WTC11 (cell line): ENCODE results near the gene AP1S1. TPM values are rescaled to one million over a fixed set of nuclear protein-coding genes. Genes with fewer than 3 reads are reported as not detected.

Experiments
- ATAC-seq: fragments of 200-7000 bp; cut with Tn5 transposase; 2 replicates; pipeline ENCODE4 v1.10.0; 2021; ENCODE audit warnings: mild to moderate bottlenecking, moderate library complexity
- CTCF ChIA-PET: fragments of 300-600 bp; sonication (Branson Sonifier 250); formaldehyde crosslinking; loops from one replicate; lab custom pipeline; 2021; ENCODE audit warnings: antibody characterized with exemption; lab: Charles Lee
- POLR2A ChIA-PET: fragments of 350-600 bp; sonication (Branson Sonifier 250); formaldehyde crosslinking; loops from one replicate; lab custom pipeline; 2021; ENCODE audit warnings: antibody characterized with exemption; lab: Charles Lee
- DNase-seq: peaks from one replicate; pipeline ENCODE4 v3.0.0; 2021; ENCODE audit warnings: low spot score
- H3K27ac Mint-ChIP-seq: 2 replicates; pipeline ENCODE4 v1.8.0; 2021; ENCODE audit warnings: mixed read lengths
- H3K27me3 Mint-ChIP-seq: 2 replicates; pipeline ENCODE4 v1.8.0; 2021; ENCODE audit warnings: low read depth, mild to moderate bottlenecking, moderate library complexity, mixed read lengths
- H3K36me3 Mint-ChIP-seq: 2 replicates; pipeline ENCODE4 v1.8.0; 2021; ENCODE audit warnings: mixed read lengths
- H3K4me1 Mint-ChIP-seq: 2 replicates; pipeline ENCODE4 v1.8.0; 2022; ENCODE audit warnings: mixed read lengths
- H3K4me3 Mint-ChIP-seq: 2 replicates; pipeline ENCODE4 v1.8.0; 2021; ENCODE audit warnings: mild to moderate bottlenecking, moderate library complexity, mixed read lengths
- H3K9me3 Mint-ChIP-seq: 2 replicates; pipeline ENCODE4 v1.8.0; 2021; ENCODE audit warnings: mixed read lengths
- CBFB ChIP-seq: sonication (generic); formaldehyde crosslinking; IDR thresholded peaks from 2 replicates; pipeline ENCODE4 v1.8.1; 2022; ENCODE audit warnings: mild to moderate bottlenecking, low read depth, missing genetic modification reagents
- CREM ChIP-seq: sonication (generic); formaldehyde crosslinking; IDR thresholded peaks from 2 replicates; pipeline ENCODE4 v1.8.1; 2022; ENCODE audit warnings: mild to moderate bottlenecking, missing genetic modification reagents, moderate library complexity
- FOXP1 ChIP-seq: sonication (generic); formaldehyde crosslinking; IDR thresholded peaks from 2 replicates; pipeline ENCODE4 v1.8.0; 2022; ENCODE audit warnings: missing genetic modification reagents, mild to moderate bottlenecking, moderate library complexity, borderline replicate concordance
- GABPB1 ChIP-seq: sonication (generic); formaldehyde crosslinking; IDR thresholded peaks from 2 replicates; pipeline ENCODE4 v1.8.1; 2023; ENCODE audit warnings: mild to moderate bottlenecking, missing genetic modification reagents
- JAZF1 ChIP-seq: fragments of 250-450 bp; sonication (Bioruptor Pico); IDR thresholded peaks from 2 replicates; pipeline ENCODE4 v1.9.0; 2021; ENCODE audit warnings: moderate library complexity, mild to moderate bottlenecking, inconsistent platforms
- NFATC4 ChIP-seq: fragments of 250-450 bp; sonication (Bioruptor Pico); IDR thresholded peaks from 2 replicates; pipeline ENCODE4 v1.9.0; 2021; ENCODE audit warnings: mild to moderate bottlenecking
- NR2C2 ChIP-seq: sonication (generic); formaldehyde crosslinking; IDR thresholded peaks from 2 replicates; pipeline ENCODE4 v1.8.0; 2022; ENCODE audit warnings: mild to moderate bottlenecking, missing genetic modification reagents
- RELA ChIP-seq: sonication (generic); formaldehyde crosslinking; IDR thresholded peaks from 2 replicates; pipeline ENCODE4 v1.8.1; 2022; ENCODE audit warnings: missing genetic modification reagents, mild to moderate bottlenecking, borderline replicate concordance
- SP1 ChIP-seq: sonication (generic); formaldehyde crosslinking; conservative IDR thresholded peaks from 2 replicates; pipeline ENCODE4 v1.8.1; 2022; ENCODE audit warnings: missing genetic modification reagents
- TEAD1 ChIP-seq: sonication (generic); formaldehyde crosslinking; IDR thresholded peaks from 2 replicates; pipeline ENCODE4 v1.8.0; 2022; ENCODE audit warnings: mild to moderate bottlenecking, missing genetic modification reagents
- TEAD4 ChIP-seq: sonication (generic); formaldehyde crosslinking; IDR thresholded peaks from 2 replicates; pipeline ENCODE4 v1.8.0; 2022; ENCODE audit warnings: mild to moderate bottlenecking, missing genetic modification reagents
- TP53 ChIP-seq: sonication (generic); formaldehyde crosslinking; IDR thresholded peaks from 2 replicates; pipeline ENCODE4 v1.8.1; 2023; ENCODE audit warnings: mild to moderate bottlenecking, missing genetic modification reagents
- ZNF121 ChIP-seq: sonication (generic); formaldehyde crosslinking; IDR thresholded peaks from 2 replicates; pipeline ENCODE4 v1.8.0; 2023; ENCODE audit warnings: missing genetic modification reagents
- ZNF138 ChIP-seq: sonication (generic); formaldehyde crosslinking; conservative IDR thresholded peaks from 2 replicates; pipeline ENCODE4 v1.8.1; 2022; ENCODE audit warnings: mild to moderate bottlenecking, moderate library complexity, missing genetic modification reagents
- ZNF317 ChIP-seq: sonication (generic); formaldehyde crosslinking; IDR thresholded peaks from 2 replicates; pipeline ENCODE4 v1.8.1; 2023; ENCODE audit warnings: low read depth, mild to moderate bottlenecking, moderate library complexity, missing genetic modification reagents, borderline replicate concordance
- ZNF423 ChIP-seq: fragments of 250-450 bp; sonication (Bioruptor Pico); IDR thresholded peaks from 2 replicates; pipeline ENCODE4 v2.1.2; 2022; ENCODE audit warnings: mild to moderate bottlenecking, moderate library complexity
- ZNF671 ChIP-seq: fragments of 250-450 bp; sonication (Bioruptor Pico); IDR thresholded peaks from 2 replicates; pipeline ENCODE4 v1.8.0; 2021; ENCODE audit warnings: mild to moderate bottlenecking
- total RNA-seq: library from RNA; stranded (reverse); gene quantifications from 3 replicates; pipeline ENCODE4 v1.2.3, GENCODE V29; 2021
- TF ChIP-seq, protein P1 (sequence below): sonication (generic); formaldehyde crosslinking; conservative IDR thresholded peaks from 2 replicates; pipeline ENCODE4 v1.8.1; 2023; ENCODE audit warnings: mild to moderate bottlenecking, low read depth, missing genetic modification reagents, moderate library complexity
- TF ChIP-seq, protein P2 (sequence below): sonication (generic); formaldehyde crosslinking; IDR thresholded peaks from 2 replicates; pipeline ENCODE4 v1.8.1; 2022; ENCODE audit warnings: low read depth, missing genetic modification reagents, borderline replicate concordance
- TF ChIP-seq, protein P3 (sequence below): fragments of 250-450 bp; sonication (Bioruptor Pico); IDR thresholded peaks from 2 replicates; pipeline ENCODE4 v1.9.0; 2021; ENCODE audit warnings: moderate library complexity, mild to moderate bottlenecking, inconsistent platforms, borderline replicate concordance
- TF ChIP-seq, protein P4 (sequence below): sonication (generic); formaldehyde crosslinking; IDR thresholded peaks from 2 replicates; pipeline ENCODE4 v1.8.1; 2023; ENCODE audit warnings: mild to moderate bottlenecking, missing genetic modification reagents
- TF ChIP-seq, protein P5 (sequence below): sonication (generic); formaldehyde crosslinking; IDR thresholded peaks from 2 replicates; pipeline ENCODE4 v1.8.1; 2022; ENCODE audit warnings: mild to moderate bottlenecking, missing genetic modification reagents, moderate library complexity, borderline replicate concordance
- TF ChIP-seq, protein P6 (sequence below): sonication (generic); formaldehyde crosslinking; IDR thresholded peaks from 2 replicates; pipeline ENCODE4 v1.8.0; 2023; ENCODE audit warnings: missing genetic modification reagents
- TF ChIP-seq, protein P7 (sequence below): sonication (generic); formaldehyde crosslinking; IDR thresholded peaks from 2 replicates; pipeline ENCODE4 v1.8.0; 2022; ENCODE audit warnings: mild to moderate bottlenecking, missing genetic modification reagents
- TF ChIP-seq, protein P8 (sequence below): sonication (generic); formaldehyde crosslinking; IDR thresholded peaks from 2 replicates; pipeline ENCODE4 v1.8.1; 2023; ENCODE audit warnings: mild to moderate bottlenecking, missing genetic modification reagents, moderate library complexity

AP1S1 gene
- total RNA-seq, 1 experiment from 2014 or later: 60.7 TPM

DNA sequence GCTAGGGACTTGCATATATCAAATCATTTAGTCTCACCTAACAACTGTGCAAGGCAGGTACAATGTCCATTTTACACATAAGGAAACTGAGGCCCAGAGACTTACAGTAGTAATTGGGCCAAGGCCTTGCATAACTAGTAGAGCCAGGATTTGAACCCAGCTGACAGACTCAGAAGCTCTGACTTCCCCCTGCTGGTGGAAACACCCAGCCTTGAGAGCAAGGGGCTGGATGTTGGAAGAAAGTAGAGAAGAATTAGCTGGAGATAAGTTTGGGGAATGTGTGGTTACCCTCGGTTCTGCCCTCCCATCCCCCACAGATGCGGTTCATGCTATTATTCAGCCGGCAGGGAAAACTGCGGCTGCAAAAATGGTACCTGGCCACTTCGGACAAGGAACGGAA lies 2.0 kb downstream of the AP1S1 start (continued):
- TF ChIP-seq, protein P1, sequence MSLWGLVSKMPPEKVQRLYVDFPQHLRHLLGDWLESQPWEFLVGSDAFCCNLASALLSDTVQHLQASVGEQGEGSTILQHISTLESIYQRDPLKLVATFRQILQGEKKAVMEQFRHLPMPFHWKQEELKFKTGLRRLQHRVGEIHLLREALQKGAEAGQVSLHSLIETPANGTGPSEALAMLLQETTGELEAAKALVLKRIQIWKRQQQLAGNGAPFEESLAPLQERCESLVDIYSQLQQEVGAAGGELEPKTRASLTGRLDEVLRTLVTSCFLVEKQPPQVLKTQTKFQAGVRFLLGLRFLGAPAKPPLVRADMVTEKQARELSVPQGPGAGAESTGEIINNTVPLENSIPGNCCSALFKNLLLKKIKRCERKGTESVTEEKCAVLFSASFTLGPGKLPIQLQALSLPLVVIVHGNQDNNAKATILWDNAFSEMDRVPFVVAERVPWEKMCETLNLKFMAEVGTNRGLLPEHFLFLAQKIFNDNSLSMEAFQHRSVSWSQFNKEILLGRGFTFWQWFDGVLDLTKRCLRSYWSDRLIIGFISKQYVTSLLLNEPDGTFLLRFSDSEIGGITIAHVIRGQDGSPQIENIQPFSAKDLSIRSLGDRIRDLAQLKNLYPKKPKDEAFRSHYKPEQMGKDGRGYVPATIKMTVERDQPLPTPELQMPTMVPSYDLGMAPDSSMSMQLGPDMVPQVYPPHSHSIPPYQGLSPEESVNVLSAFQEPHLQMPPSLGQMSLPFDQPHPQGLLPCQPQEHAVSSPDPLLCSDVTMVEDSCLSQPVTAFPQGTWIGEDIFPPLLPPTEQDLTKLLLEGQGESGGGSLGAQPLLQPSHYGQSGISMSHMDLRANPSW (CRISPR knock-in tag): no peak
- TF ChIP-seq NFATC4 (CRISPR knock-in tag) (no peak), ZNF671 (no peak), JAZF1 (CRISPR knock-in tag) (no peak), TEAD1 (CRISPR knock-in tag) (no peak), ZNF121 (CRISPR knock-in tag) (no peak), TP53 (no peak)
- TF ChIP-seq, protein P2, sequence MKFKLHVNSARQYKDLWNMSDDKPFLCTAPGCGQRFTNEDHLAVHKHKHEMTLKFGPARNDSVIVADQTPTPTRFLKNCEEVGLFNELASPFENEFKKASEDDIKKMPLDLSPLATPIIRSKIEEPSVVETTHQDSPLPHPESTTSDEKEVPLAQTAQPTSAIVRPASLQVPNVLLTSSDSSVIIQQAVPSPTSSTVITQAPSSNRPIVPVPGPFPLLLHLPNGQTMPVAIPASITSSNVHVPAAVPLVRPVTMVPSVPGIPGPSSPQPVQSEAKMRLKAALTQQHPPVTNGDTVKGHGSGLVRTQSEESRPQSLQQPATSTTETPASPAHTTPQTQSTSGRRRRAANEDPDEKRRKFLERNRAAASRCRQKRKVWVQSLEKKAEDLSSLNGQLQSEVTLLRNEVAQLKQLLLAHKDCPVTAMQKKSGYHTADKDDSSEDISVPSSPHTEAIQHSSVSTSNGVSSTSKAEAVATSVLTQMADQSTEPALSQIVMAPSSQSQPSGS: no peak

DNA sequence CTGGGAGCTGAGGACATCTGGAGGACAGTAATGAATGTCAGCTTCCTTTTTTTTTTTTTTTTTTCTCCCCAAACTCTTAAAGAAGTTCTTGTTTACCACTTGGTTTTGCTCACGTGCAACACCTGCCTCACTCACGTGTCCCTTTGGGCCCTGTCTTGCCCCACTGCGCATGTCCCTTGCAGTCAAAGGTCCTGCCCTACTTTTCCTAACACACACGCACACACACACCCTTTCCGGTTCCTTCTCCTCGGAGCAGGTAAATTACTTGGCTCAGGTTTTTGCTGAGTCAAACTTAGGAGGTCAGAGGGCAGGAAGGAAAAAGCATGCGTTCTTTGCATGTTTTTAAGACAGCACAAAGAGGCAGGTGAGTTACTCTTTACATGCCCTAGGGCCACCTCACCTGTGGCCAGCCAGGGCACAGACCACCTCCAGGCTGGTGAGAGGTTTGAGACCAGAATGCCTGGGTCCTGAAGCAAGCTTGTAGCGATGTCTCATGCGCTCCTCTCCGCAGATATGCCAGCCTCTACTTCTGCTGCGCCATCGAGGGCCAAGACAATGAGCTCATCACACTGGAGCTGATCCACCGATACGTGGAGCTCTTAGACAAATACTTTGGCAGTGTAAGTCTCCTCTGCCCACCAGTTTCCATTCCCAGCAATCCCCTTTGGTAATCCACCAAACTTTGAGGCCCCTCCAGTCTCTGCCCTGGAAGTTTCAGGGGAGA lies 2.8 kb downstream of the AP1S1 start:
- peaks cover 5% of the 10 kb centered on the region; the same call in 1 of the 2 replicates for H3K36me3 Mint-ChIP-seq
- TF ChIP-seq, protein P3, sequence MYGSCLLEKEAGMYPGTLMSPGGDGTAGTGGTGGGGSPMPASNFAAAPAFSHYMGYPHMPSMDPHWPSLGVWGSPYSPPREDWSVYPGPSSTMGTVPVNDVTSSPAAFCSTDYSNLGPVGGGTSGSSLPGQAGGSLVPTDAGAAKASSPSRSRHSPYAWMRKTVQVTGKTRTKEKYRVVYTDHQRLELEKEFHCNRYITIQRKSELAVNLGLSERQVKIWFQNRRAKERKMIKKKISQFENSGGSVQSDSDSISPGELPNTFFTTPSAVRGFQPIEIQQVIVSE: no peak
- TF ChIP-seq, protein P4, sequence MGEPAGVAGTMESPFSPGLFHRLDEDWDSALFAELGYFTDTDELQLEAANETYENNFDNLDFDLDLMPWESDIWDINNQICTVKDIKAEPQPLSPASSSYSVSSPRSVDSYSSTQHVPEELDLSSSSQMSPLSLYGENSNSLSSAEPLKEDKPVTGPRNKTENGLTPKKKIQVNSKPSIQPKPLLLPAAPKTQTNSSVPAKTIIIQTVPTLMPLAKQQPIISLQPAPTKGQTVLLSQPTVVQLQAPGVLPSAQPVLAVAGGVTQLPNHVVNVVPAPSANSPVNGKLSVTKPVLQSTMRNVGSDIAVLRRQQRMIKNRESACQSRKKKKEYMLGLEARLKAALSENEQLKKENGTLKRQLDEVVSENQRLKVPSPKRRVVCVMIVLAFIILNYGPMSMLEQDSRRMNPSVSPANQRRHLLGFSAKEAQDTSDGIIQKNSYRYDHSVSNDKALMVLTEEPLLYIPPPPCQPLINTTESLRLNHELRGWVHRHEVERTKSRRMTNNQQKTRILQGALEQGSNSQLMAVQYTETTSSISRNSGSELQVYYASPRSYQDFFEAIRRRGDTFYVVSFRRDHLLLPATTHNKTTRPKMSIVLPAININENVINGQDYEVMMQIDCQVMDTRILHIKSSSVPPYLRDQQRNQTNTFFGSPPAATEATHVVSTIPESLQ (CRISPR knock-in tag): no peak
- TF ChIP-seq, protein P5, sequence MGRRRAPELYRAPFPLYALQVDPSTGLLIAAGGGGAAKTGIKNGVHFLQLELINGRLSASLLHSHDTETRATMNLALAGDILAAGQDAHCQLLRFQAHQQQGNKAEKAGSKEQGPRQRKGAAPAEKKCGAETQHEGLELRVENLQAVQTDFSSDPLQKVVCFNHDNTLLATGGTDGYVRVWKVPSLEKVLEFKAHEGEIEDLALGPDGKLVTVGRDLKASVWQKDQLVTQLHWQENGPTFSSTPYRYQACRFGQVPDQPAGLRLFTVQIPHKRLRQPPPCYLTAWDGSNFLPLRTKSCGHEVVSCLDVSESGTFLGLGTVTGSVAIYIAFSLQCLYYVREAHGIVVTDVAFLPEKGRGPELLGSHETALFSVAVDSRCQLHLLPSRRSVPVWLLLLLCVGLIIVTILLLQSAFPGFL: no peak
- TF ChIP-seq GABPB1 (no peak), FOXP1 (no peak), NR2C2 (CRISPR knock-in tag) (no peak), ZNF317 (CRISPR knock-in tag) (no peak), SP1 (CRISPR knock-in tag) (no peak), CBFB (no peak), TEAD4 (CRISPR knock-in tag) (no peak), CREM (CRISPR knock-in tag) (no peak), ZNF423 (CRISPR knock-in tag) (no peak), ZNF138 (CRISPR knock-in tag) (no peak), RELA (CRISPR knock-in tag) (no peak)
- TF ChIP-seq, protein P6, sequence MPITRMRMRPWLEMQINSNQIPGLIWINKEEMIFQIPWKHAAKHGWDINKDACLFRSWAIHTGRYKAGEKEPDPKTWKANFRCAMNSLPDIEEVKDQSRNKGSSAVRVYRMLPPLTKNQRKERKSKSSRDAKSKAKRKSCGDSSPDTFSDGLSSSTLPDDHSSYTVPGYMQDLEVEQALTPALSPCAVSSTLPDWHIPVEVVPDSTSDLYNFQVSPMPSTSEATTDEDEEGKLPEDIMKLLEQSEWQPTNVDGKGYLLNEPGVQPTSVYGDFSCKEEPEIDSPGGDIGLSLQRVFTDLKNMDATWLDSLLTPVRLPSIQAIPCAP (CRISPR knock-in tag): no peak
- TF ChIP-seq, protein P7, sequence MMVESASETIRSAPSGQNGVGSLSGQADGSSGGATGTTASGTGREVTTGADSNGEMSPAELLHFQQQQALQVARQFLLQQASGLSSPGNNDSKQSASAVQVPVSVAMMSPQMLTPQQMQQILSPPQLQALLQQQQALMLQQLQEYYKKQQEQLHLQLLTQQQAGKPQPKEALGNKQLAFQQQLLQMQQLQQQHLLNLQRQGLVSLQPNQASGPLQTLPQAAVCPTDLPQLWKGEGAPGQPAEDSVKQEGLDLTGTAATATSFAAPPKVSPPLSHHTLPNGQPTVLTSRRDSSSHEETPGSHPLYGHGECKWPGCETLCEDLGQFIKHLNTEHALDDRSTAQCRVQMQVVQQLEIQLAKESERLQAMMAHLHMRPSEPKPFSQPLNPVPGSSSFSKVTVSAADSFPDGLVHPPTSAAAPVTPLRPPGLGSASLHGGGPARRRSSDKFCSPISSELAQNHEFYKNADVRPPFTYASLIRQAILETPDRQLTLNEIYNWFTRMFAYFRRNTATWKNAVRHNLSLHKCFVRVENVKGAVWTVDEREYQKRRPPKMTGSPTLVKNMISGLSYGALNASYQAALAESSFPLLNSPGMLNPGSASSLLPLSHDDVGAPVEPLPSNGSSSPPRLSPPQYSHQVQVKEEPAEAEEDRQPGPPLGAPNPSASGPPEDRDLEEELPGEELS (CRISPR knock-in tag): no peak
- TF ChIP-seq, protein P8, sequence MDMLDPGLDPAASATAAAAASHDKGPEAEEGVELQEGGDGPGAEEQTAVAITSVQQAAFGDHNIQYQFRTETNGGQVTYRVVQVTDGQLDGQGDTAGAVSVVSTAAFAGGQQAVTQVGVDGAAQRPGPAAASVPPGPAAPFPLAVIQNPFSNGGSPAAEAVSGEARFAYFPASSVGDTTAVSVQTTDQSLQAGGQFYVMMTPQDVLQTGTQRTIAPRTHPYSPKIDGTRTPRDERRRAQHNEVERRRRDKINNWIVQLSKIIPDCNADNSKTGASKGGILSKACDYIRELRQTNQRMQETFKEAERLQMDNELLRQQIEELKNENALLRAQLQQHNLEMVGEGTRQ (CRISPR knock-in tag): no peak
- CTCF ChIA-PET: interaction anchor here (0.6 to 6.9 kb wide), 27 partner anchors 8 to 262 kb away, joined by 3 to 109 read pairs (median 5); partner anchors contain the start of genes MOGAT3, SERPINE1 and VGF
- ATAC-seq (no peak), DNase-seq (no peak)
- peaks cover 52% of the 10 kb centered on the region for H3K4me1 Mint-ChIP-seq
- H3K27ac Mint-ChIP-seq: peak overlapping the region; percentile 89
- POLR2A ChIA-PET: interaction anchor here (0.6 kb wide), 1 partner anchor 82 kb away, joined by 3 read pairs; no protein-coding TSS in a partner anchor
- H3K4me3 Mint-ChIP-seq: peak overlapping the region; percentile 2; the same call in 1 of the 2 replicates
- H3K27me3 Mint-ChIP-seq: peaks cover 19% of the 10 kb centered on the region
- 0 out of 2 replicates have a peak, but pooled peaks cover 3% of the 10 kb centered on the region for H3K9me3 Mint-ChIP-seq
